Naive B cell (primary cell): ENCODE results near the gene NRL. TPM values are rescaled to one million over a fixed set of nuclear protein-coding genes. Genes with fewer than 3 reads are reported as not detected.

Experiments used
- ATAC-seq, 2 donors: fragments of 150-1000 bp; cut with Tn5 transposase; 2 replicates each; pipeline ENCODE4 v1.10.0; 2021; ENCODE audit warnings: low read depth in 2 of 2, mild to moderate bottlenecking in 2 of 2, moderate library complexity in 2 of 2
- DNase-seq: peaks from one replicate; pipeline ENCODE4 v3.0.0; 2022
- H3K27ac Mint-ChIP-seq, 6 donors: one replicate each; pipeline ENCODE4 v1.8.0; 2020 to 2022; ENCODE audit warnings: mild to moderate bottlenecking in 6 of 6, mixed read lengths in 6 of 6, moderate library complexity in 5 of 6, inconsistent platforms in 2 of 6
- H3K27me3 Mint-ChIP-seq, 3 donors: one replicate each; pipeline ENCODE4 v1.8.0; 2021 to 2022; ENCODE audit warnings: mixed read lengths in 3 of 3, mild to moderate bottlenecking in 1 of 3
- H3K36me3 Mint-ChIP-seq, 2 donors: one replicate each; pipeline ENCODE4 v1.8.0; 2020 to 2022; ENCODE audit warnings: mixed read lengths in 2 of 2, inconsistent platforms in 1 of 2, mild to moderate bottlenecking in 1 of 2
- H3K4me1 Mint-ChIP-seq, 3 donors: one replicate each; pipeline ENCODE4 v1.8.0; 2020 to 2022; ENCODE audit warnings: mixed read lengths in 3 of 3, inconsistent platforms in 1 of 3, mild to moderate bottlenecking in 1 of 3, moderate library complexity in 1 of 3
- H3K4me3 Mint-ChIP-seq, 8 donors: one replicate each; pipeline ENCODE4 v1.8.0; 2020 to 2022; ENCODE audit warnings: mild to moderate bottlenecking in 8 of 8, mixed read lengths in 8 of 8, moderate library complexity in 8 of 8, inconsistent platforms in 2 of 8
- H3K9me3 Mint-ChIP-seq, 7 donors: one replicate each; pipeline ENCODE4 v1.8.0; 2020 to 2022; ENCODE audit warnings: mixed read lengths in 7 of 7, mild to moderate bottlenecking in 5 of 7, inconsistent platforms in 2 of 7, moderate library complexity in 1 of 7
- polyA plus RNA-seq, 6 donors: library from polyadenylated mRNA; unstranded; fragments of 300-500 nt; fragmentation: Illumina TruSeq; gene quantifications; one replicate each; pipeline ENCODE4 v1.2.3, GENCODE V29; 2021; ENCODE audit warnings: low read depth in 6 of 6

The NRL gene
- polyA plus RNA-seq, result 1 to 10 TPM; 2.3 to 8.9 (median 6.4) TPM

GRCh38 chr14:24114532-24115421, at the start of gene NRL, which contains the start of gene DCAF11:
Gene NRL, minus strand, starts transcription at chr14:24114949. Its CDS starts 32,101 bp downstream, at chr14:24082848.
Gene DCAF11, plus strand, starts transcription at chr14:24114777. Its CDS starts 818 bp downstream, at chr14:24115595.
- Mint-ChIP-seq H3K4me1 (peaks cover 25 to 33% (median 31%) of the 10 kb centered on the region in 3 donors), H3K27me3 (no peaks in the 10 kb centered on the region)

GRCh38 chr14:24162093-24162492, 47.3 kb upstream of the NRL start:
- H3K36me3 Mint-ChIP-seq, result peaks cover 5 to 32% of the 10 kb centered on the region in 2 donors
- peaks cover 39 to 62% (median 58%) of the 10 kb centered on the region in 3 donors for H3K4me1 Mint-ChIP-seq
- peak overlapping the region in 5 of 6 donors; percentile 94 to 99 (median 97) for H3K27ac Mint-ChIP-seq
- ATAC-seq (no peak), DNase-seq (no peak)
- H3K27me3 Mint-ChIP-seq, result no peaks in the 10 kb centered on the region
- peak overlapping the region; percentile 97 to 100 (median 98) for H3K4me3 Mint-ChIP-seq
- no peaks in the 10 kb centered on the region for H3K9me3 Mint-ChIP-seq

More at GRCh38 chr14:24114532-24115421, at the start of gene NRL, which contains the start of gene DCAF11:
- H3K36me3 Mint-ChIP-seq, result peaks cover 11 to 17% of the 10 kb centered on the region in 2 donors
- H3K4me3 Mint-ChIP-seq, result peak within 1 kb of the TSS; percentile 97 to 99 (median 98)
- H3K9me3 Mint-ChIP-seq, result no peaks in the 10 kb centered on the region
- DNase-seq, result peak; percentile 100
- peak within 1 kb of the TSS; percentile 99 to 100 (median 100) for H3K27ac Mint-ChIP-seq
- ATAC-seq, result peak; percentile 81 to 82

- peaks cover 43 to 56% (median 53%) of the 10 kb centered on the region in 3 donors for H3K4me1 Mint-ChIP-seq
- H3K36me3 Mint-ChIP-seq, result peaks cover 5 to 30% of the 10 kb centered on the region in 2 donors
- no peaks in the 10 kb centered on the region for H3K9me3 Mint-ChIP-seq
- DNase-seq (peak; percentile 96), ATAC-seq (peak; percentile 91 to 95)
- H3K27me3 Mint-ChIP-seq, result no peaks in the 10 kb centered on the region
- peak within 1 kb of the TSS; percentile 94 to 100 (median 98) for H3K27ac Mint-ChIP-seq
- peak within 1 kb of the TSS; percentile 97 to 100 (median 98) for H3K4me3 Mint-ChIP-seq
Observed at GRCh38 chr14:24160850-24161804, 46.4 kb upstream of the NRL start, which contains the start of gene IRF9. Gene IRF9, plus strand, starts transcription at chr14:24161265. Its CDS starts 880 bp downstream, at chr14:24162145.

- H3K27ac Mint-ChIP-seq, result peak overlapping the region; percentile 44 to 100 (median 97)
- DNase-seq (no peak), ATAC-seq (no peak)
- H3K4me1 Mint-ChIP-seq, result peaks cover 48 to 50% (median 49%) of the 10 kb centered on the region in 3 donors
- peaks cover 11 to 30% of the 10 kb centered on the region in 2 donors for H3K36me3 Mint-ChIP-seq
- H3K27me3 Mint-ChIP-seq, result no peaks in the 10 kb centered on the region
- H3K9me3 Mint-ChIP-seq, result no peaks in the 10 kb centered on the region
- peak overlapping the region in 5 of 8 donors; percentile 5 to 100 (median 98) for H3K4me3 Mint-ChIP-seq
Observed at GRCh38 chr14:24160499-24160849, 45.7 kb upstream of the NRL start.

GRCh38 chr14:24159777-24160498, 45.2 kb upstream of the NRL start:
- DNase-seq (no peak), ATAC-seq (no peak)
- Mint-ChIP-seq H3K4me3 (peak overlapping the region in 2 of 8 donors; percentile 53 to 61), H3K27ac (peak overlapping the region; percentile 1 to 97 (median 76)), H3K36me3 (peaks cover 11 to 27% of the 10 kb centered on the region in 2 donors), H3K9me3 (no peaks in the 10 kb centered on the region), H3K4me1 (peaks cover 44 to 47% (median 45%) of the 10 kb centered on the region in 3 donors), H3K27me3 (no peaks in the 10 kb centered on the region)

GRCh38 chr14:24157331-24157730, 42.6 kb upstream of the NRL start:
- peaks cover 6 to 18% of the 10 kb centered on the region in 2 donors for H3K36me3 Mint-ChIP-seq
- H3K27ac Mint-ChIP-seq, result peak overlapping the region in 1 of 6 donors; percentile 47

GRCh38 chr14:24156840-24157239, 42.1 kb upstream of the NRL start:
- Mint-ChIP-seq H3K27ac (peak overlapping the region in 4 of 6 donors; percentile 8 to 47 (median 19)), H3K27me3 (no peaks in the 10 kb centered on the region), H3K9me3 (no peaks in the 10 kb centered on the region), H3K4me1 (peaks cover 16 to 24% (median 20%) of the 10 kb centered on the region in 3 donors), H3K36me3 (peaks cover 6 to 18% of the 10 kb centered on the region in 2 donors), H3K4me3 (peak overlapping the region in 1 of 8 donors; percentile 57)
- no peak for DNase-seq
- no peak for ATAC-seq

More at GRCh38 chr14:24157331-24157730, 42.6 kb upstream of the NRL start:
- ATAC-seq (no peak), DNase-seq (no peak)
- Mint-ChIP-seq H3K9me3 (no peaks in the 10 kb centered on the region), H3K4me3 (no peak overlapping the region), H3K4me1 (peaks cover 21 to 28% (median 25%) of the 10 kb centered on the region in 3 donors), H3K27me3 (no peaks in the 10 kb centered on the region)

GRCh38 chr14:24155100-24155499, 40.4 kb upstream of the NRL start:
- DNase-seq, result no peak
- Mint-ChIP-seq H3K36me3 (peaks cover 6 to 24% of the 10 kb centered on the region in 2 donors), H3K27ac (no peak overlapping the region), H3K4me1 (peaks cover 9 to 17% (median 16%) of the 10 kb centered on the region in 3 donors), H3K4me3 (no peak overlapping the region), H3K27me3 (no peaks in the 10 kb centered on the region), H3K9me3 (no peaks in the 10 kb centered on the region)
- no peak for ATAC-seq

- DNase-seq (no peak), ATAC-seq (no peak)
- Mint-ChIP-seq H3K4me1 (peaks cover 24 to 37% (median 26%) of the 10 kb centered on the region in 3 donors), H3K27me3 (no peaks in the 10 kb centered on the region), H3K9me3 (no peaks in the 10 kb centered on the region), H3K27ac (no peak overlapping the region), H3K4me3 (peak overlapping the region in 1 of 8 donors; percentile 43), H3K36me3 (peaks cover 6 to 17% of the 10 kb centered on the region in 2 donors)
Observed at GRCh38 chr14:24151404-24152080, 36.8 kb upstream of the NRL start.

- H3K4me1 Mint-ChIP-seq, result peaks cover 29 to 42% (median 31%) of the 10 kb centered on the region in 3 donors
Observed at GRCh38 chr14:24150993-24151392, 36.2 kb upstream of the NRL start.

GRCh38 chr14:24150567-24150966, 35.8 kb upstream of the NRL start:
- H3K36me3 Mint-ChIP-seq, result peaks cover 1 to 10% of the 10 kb centered on the region in 2 donors
- ATAC-seq (no peak), DNase-seq (no peak)
- H3K4me3 Mint-ChIP-seq, result peak overlapping the region in 2 of 8 donors; percentile 15 to 34
- H3K27ac Mint-ChIP-seq, result no peak overlapping the region
- H3K27me3 Mint-ChIP-seq, result no peaks in the 10 kb centered on the region
- peaks cover 31 to 44% (median 33%) of the 10 kb centered on the region in 3 donors for H3K4me1 Mint-ChIP-seq
- no peaks in the 10 kb centered on the region for H3K9me3 Mint-ChIP-seq

More at GRCh38 chr14:24150993-24151392, 36.2 kb upstream of the NRL start:
- ATAC-seq, result no peak
- Mint-ChIP-seq H3K36me3 (peaks cover 6 to 15% of the 10 kb centered on the region in 2 donors), H3K27me3 (no peaks in the 10 kb centered on the region), H3K4me3 (peak overlapping the region in 1 of 8 donors; percentile 15), H3K9me3 (no peaks in the 10 kb centered on the region), H3K27ac (no peak overlapping the region)
- no peak for DNase-seq

- DNase-seq (no peak), ATAC-seq (no peak)
- H3K4me3 Mint-ChIP-seq, result peak overlapping the region in 1 of 8 donors; percentile 99
- H3K9me3 Mint-ChIP-seq, result no peaks in the 10 kb centered on the region
- H3K27me3 Mint-ChIP-seq, result no peaks in the 10 kb centered on the region
- no peak overlapping the region for H3K27ac Mint-ChIP-seq
- H3K36me3 Mint-ChIP-seq, result peaks cover 0 to 7% of the 10 kb centered on the region in 2 donors
- peaks cover 34 to 45% (median 38%) of the 10 kb centered on the region in 3 donors for H3K4me1 Mint-ChIP-seq
Observed at GRCh38 chr14:24150061-24150460, 35.3 kb upstream of the NRL start.
